Lung (tissue), 12 donors: ENCODE data around the gene LRRC8D. TPM values are rescaled to one million over a fixed set of nuclear protein-coding genes. Genes with fewer than 3 reads are reported as not detected.

Experiments used
- ATAC-seq: fragments of 200-7000 bp; cut with Tn5 transposase; one replicate; pipeline ENCODE4 v1.9.1; 2020; ENCODE audit warnings: moderate number of reproducible peaks; ENCODE audit not compliant: insufficient read depth, low FRiP score
- DNase-seq, 3 donors: peaks; one replicate each; pipeline ENCODE4 v3.0.0-alpha.2; 2013 to 2017
- H3K27ac ChIP-seq, 2 donors: one replicate each; pipeline ENCODE4 v1.5.1; 2013; ENCODE audit warnings: mild to moderate bottlenecking in 2 of 2, moderate library complexity in 2 of 2, control low read depth in 1 of 2, inconsistent platforms in 1 of 2, low read depth in 1 of 2, low read length in 1 of 2
- H3K27me3 ChIP-seq, 3 donors: one replicate each; pipeline ENCODE4 v1.5.1; 2013; ENCODE audit warnings: low read length in 2 of 3; ENCODE audit not compliant: control insufficient read depth in 3 of 3, insufficient read depth in 3 of 3
- H3K36me3 ChIP-seq, 4 donors: one replicate each; pipeline ENCODE4 v1.5.1; 2013; ENCODE audit warnings: low read length in 4 of 4, mild to moderate bottlenecking in 1 of 4, moderate library complexity in 1 of 4; ENCODE audit not compliant: control insufficient read depth in 4 of 4, insufficient read depth in 4 of 4
- H3K4me1 ChIP-seq, 5 donors: one replicate each; pipeline ENCODE4 v1.5.1; 2013; ENCODE audit warnings: low read length in 5 of 5, mild to moderate bottlenecking in 2 of 5, moderate library complexity in 1 of 5; ENCODE audit not compliant: control insufficient read depth in 5 of 5, insufficient read depth in 5 of 5
- H3K4me3 ChIP-seq: one replicate; pipeline ENCODE4 v1.5.1; 2013; ENCODE audit warnings: mild to moderate bottlenecking, control low read depth, moderate library complexity
- H3K9ac ChIP-seq, 2 donors: one replicate each; pipeline ENCODE4 v1.5.1; 2013; ENCODE audit warnings: low read length in 2 of 2, control low read depth in 1 of 2; ENCODE audit not compliant: insufficient read depth in 1 of 2
- H3K9me3 ChIP-seq, 4 donors: one replicate each; pipeline ENCODE4 v1.5.1; 2013; ENCODE audit warnings: low read length in 3 of 4, mild to moderate bottlenecking in 1 of 4, moderate library complexity in 1 of 4; ENCODE audit not compliant: control insufficient read depth in 4 of 4, insufficient read depth in 3 of 4
- CTCF ChIP-seq: IDR thresholded peaks from 2 replicates; pipeline ENCODE4 v1.5.1; 2012; ENCODE audit warnings: mild to moderate bottlenecking; ENCODE audit errors: control extremely low read depth, extremely low read depth
- WGBS, 2 donors: extraction: QIAGEN DNeasy Blood & Tissue Kit; methylation state at CpG; one replicate each; pipeline ENCODE4 v1.1.7; 2013; 5-methylcytosine and 5-hydroxymethylcytosine counted together
- polyA plus RNA-seq, 2 donors: library from polyadenylated mRNA; stranded (reverse); fragments of 200-250 nt; gene quantifications; one replicate each; pipeline ENCODE4 v1.2.1, GENCODE V29; 2013
- total RNA-seq, 2 donors: library from RNA; depleted of rRNA in 1 of 2; stranded (reverse); fragments of >200 nt in 1 of 2; gene quantifications; one replicate each; pipeline ENCODE4 v1.2.1, GENCODE V29; 2014 to 2021
- donor health status: control.
- donor health status: control.
- donor health status: Bipolar disorder and iron deficiency.
- donor health status: healthy.
- donor health status: DM: yes; HTN: yes; CAD: no.

LRRC8D gene
- total and polyA plus RNA-seq, 4 donors, result 5.1 to 24.2 (median 11.3) TPM

GRCh38 chr1:89779151-89779940 lies 41.5 kb upstream of the LRRC8D start:
- 86 to 94% methylated on average over 6 of the region's 6 CpGs for WGBS, 2 donors
- ATAC-seq, result no peak
- TF ChIP-seq CTCF, result no peak

GRCh38 chr1:89780721-89781120 lies 40.1 kb upstream of the LRRC8D start:
- H3K9ac ChIP-seq, result no peak overlapping the region

More at GRCh38 chr1:89779151-89779940, 41.5 kb upstream of the LRRC8D start:
- H3K27me3 ChIP-seq, result no peaks in the 10 kb centered on the region
- H3K4me1 ChIP-seq, result no peaks in the 10 kb centered on the region
- H3K4me3 ChIP-seq, result no peak overlapping the region
- no peaks in the 10 kb centered on the region for H3K9me3 ChIP-seq
- no peaks in the 10 kb centered on the region for H3K36me3 ChIP-seq
- no peak overlapping the region for H3K27ac ChIP-seq
- H3K9ac ChIP-seq, result no peak overlapping the region
- DNase-seq, result no peak

GRCh38 chr1:89781494-89782126 lies 39.2 kb upstream of the LRRC8D start:
- H3K27ac ChIP-seq, result no peak overlapping the region
- H3K27me3 ChIP-seq, result no peaks in the 10 kb centered on the region
- ATAC-seq (no peak), DNase-seq (no peak)
- H3K9ac ChIP-seq, result no peak overlapping the region
- no peak for TF ChIP-seq CTCF
- no peaks in the 10 kb centered on the region for H3K36me3 ChIP-seq
- H3K4me3 ChIP-seq, result no peak overlapping the region
- whole genome bisulfite sequencing, 2 donors, result 62 to 75% methylated on average over 4 of the region's 4 CpGs
- no peaks in the 10 kb centered on the region for H3K4me1 ChIP-seq
- no peaks in the 10 kb centered on the region for H3K9me3 ChIP-seq

More at GRCh38 chr1:89780721-89781120, 40.1 kb upstream of the LRRC8D start:
- no peak for ATAC-seq
- Histone ChIP-seq H3K27me3 (no peaks in the 10 kb centered on the region), H3K4me3 (no peak overlapping the region), H3K27ac (no peak overlapping the region), H3K36me3 (no peaks in the 10 kb centered on the region), H3K9me3 (no peaks in the 10 kb centered on the region), H3K4me1 (no peaks in the 10 kb centered on the region)
- no peak for TF ChIP-seq CTCF
- WGBS, 2 donors, result 78 to 82% methylated on average over 2 of the region's 2 CpGs
- DNase-seq, result peak in 1 of 3 donors; percentile 40
